HG03095 (cell line): ENCODE data around the gene SLC35G3.
"Not testable (repeated sequence)": the region's sequence is repeated elsewhere in the genome, so short reads cannot be mapped to it uniquely, and the experiment has no call there.

Source experiments
- ATAC-seq: cut with Tn5 transposase; IDR thresholded peaks from one replicate; pipeline ENCODE4 v1.9.1; 2021; ENCODE audit warnings: moderate library complexity; ENCODE audit not compliant: unreplicated experiment

SLC35G3 gene

GRCh38 chr17:35212668-35213067 is 18.5 kb upstream of the SLC35G3 start:
- no peak for ATAC-seq

- ATAC-seq: no peak
Measured at GRCh38 chr17:35210741-35211140, 16.5 kb upstream of the SLC35G3 start.

- not testable (repeated sequence) for ATAC-seq
Measured at GRCh38 chr17:35202582-35202981, 8.4 kb upstream of the SLC35G3 start.

GRCh38 chr17:35195062-35195461 is 869 bp upstream of the SLC35G3 start:
- not testable (repeated sequence) for ATAC-seq

- no peak for ATAC-seq
Measured at GRCh38 chr17:35192708-35193107, 1.5 kb downstream of the SLC35G3 start.

- ATAC-seq: no peak
Measured at GRCh38 chr17:35191001-35191695, 3.0 kb downstream of the SLC35G3 start.

GRCh38 chr17:35189291-35189690 is 4.9 kb downstream of the SLC35G3 start:
- no peak for ATAC-seq

- no peak for ATAC-seq
Measured at GRCh38 chr17:35188111-35188510, 6.1 kb downstream of the SLC35G3 start.

- ATAC-seq: no peak
Measured at GRCh38 chr17:35187481-35187880, 6.7 kb downstream of the SLC35G3 start.

- no peak for ATAC-seq
Measured at GRCh38 chr17:35185849-35186248, 8.3 kb downstream of the SLC35G3 start.

- no peak for ATAC-seq
Measured at GRCh38 chr17:35184274-35184673, 9.9 kb downstream of the SLC35G3 start.

GRCh38 chr17:35183332-35183731 is 10.9 kb downstream of the SLC35G3 start:
- no peak for ATAC-seq

GRCh38 chr17:35179379-35179778 is 14.8 kb downstream of the SLC35G3 start:
- ATAC-seq: not testable (repeated sequence)

GRCh38 chr17:35176897-35177296 is 17.3 kb downstream of the SLC35G3 start:
- no peak for ATAC-seq

- no peak for ATAC-seq
Measured at GRCh38 chr17:35175638-35176415, 18.4 kb downstream of the SLC35G3 start.

- no peak for ATAC-seq
Measured at GRCh38 chr17:35174835-35175334, 19.3 kb downstream of the SLC35G3 start.

GRCh38 chr17:35172321-35172720 is 21.9 kb downstream of the SLC35G3 start:
- not testable (repeated sequence) for ATAC-seq

- no peak for ATAC-seq
Measured at GRCh38 chr17:35171834-35172233, 22.4 kb downstream of the SLC35G3 start.

- no peak for ATAC-seq
Measured at GRCh38 chr17:35170968-35171771, 23.0 kb downstream of the SLC35G3 start.

GRCh38 chr17:35169835-35170363 is 24.3 kb downstream of the SLC35G3 start:
- ATAC-seq: no peak

GRCh38 chr17:35167666-35168065 is 26.5 kb downstream of the SLC35G3 start:
- ATAC-seq: no peak
